HG02885 (cell line): ENCODE data around the gene CAMK2D.
A peak's percentile ranks its signal among the peaks of the same experiment; 100 is the strongest.

ENCODE experiments used
- ATAC-seq: cut with Tn5 transposase; IDR thresholded peaks from one replicate; pipeline ENCODE4 v1.9.1; 2021; ENCODE audit warnings: mild to moderate bottlenecking; ENCODE audit not compliant: unreplicated experiment, poor library complexity

The CAMK2D gene

GRCh38 chr4:113616443-113616842 is 145.1 kb downstream of the CAMK2D start:
- no peak for ATAC-seq

- ATAC-seq = no peak
These were observed 147.1 kb downstream of the CAMK2D start for GRCh38 chr4:113614414-113614813.

DNA sequence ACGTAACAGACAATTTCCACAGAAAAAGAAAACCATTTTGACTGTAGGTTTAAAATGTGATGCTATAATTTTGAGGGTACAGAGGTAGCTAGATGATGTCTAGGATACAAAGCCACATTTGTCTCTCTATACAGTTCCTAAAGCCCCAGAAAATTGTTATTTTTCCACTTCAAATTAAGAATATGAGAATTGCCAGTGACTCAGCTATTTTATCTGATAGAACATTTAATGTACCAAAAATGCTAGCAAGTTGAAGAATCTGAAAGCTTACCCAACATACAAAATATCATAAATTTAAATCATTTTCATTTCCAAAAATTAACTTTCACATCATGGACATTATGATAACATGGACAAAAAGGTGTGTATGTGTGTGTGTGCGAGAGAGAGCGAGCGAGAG is 148.0 kb downstream of the CAMK2D start:
- no peak for ATAC-seq

GRCh38 chr4:113610537-113610936 is 151.0 kb downstream of the CAMK2D start:
- no peak for ATAC-seq

GRCh38 chr4:113607998-113608397 is 153.5 kb downstream of the CAMK2D start:
- peak; percentile 90 for ATAC-seq

DNA sequence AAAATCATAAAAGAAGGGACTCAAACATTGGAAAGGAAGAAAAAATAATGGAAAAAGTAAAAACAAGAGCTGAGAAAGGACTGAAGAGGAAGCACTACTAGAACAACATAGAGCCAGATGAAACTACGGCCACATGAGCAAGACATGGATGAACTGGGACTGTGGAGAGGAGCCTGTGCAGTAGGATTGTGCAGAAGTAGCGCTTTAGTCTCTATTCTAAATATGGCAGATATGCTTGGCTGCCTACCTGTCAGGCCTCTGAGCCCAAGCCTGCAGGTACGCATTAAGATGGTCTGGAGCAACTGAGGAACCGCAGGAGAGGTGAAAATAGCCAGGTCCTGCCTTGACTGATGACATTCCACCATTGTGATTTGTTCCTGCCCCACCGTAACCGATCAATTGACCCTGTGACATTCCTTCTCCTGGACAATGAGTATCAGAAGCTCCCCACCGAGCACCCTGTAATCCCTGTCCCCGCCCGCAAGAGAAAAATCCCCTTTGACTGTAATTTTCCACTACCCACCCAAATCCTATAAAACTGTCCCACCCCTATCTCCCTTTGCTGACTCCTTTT is 154.3 kb downstream of the CAMK2D start:
- ATAC-seq = no peak

DNA sequence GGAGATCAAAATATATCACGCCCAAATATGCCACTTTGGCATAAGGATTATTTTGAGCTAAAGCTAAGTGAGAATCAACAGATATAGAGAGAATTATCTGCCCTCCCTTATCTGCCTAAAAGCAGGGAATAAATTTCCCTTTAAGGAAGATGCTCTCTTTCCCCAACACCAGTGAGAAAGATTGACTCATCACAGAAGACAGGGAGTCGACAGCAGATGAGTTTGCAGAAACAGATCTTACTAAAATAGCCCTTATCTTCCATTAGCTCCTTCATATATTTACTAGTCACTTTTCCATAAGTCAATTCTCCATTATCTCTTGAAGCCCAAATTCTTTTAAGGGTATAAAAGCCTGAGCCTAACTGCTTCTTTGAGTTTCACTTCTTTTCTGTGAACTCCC is 156.6 kb downstream of the CAMK2D start:
- ATAC-seq = no peak

DNA sequence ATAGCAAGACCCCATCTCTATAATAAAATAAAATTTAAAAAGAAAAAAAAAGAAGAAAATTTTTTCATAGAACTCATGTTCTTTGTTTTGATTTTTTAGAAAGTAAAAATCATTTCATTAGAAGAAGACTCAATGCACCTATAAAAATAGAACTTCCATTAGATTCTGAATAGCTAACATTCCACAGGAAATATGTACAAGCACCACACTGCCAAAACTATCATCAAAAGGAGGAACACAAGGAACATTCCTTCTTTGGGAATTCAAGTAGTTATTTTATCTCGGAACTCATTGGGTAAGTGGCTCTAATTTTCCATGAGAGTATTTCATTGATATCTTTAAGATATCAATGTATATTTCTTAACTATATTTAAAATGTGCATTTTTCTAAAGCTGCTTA is 157.6 kb downstream of the CAMK2D start:
- no peak for ATAC-seq

GRCh38 chr4:113602646-113603228 is 158.8 kb downstream of the CAMK2D start:
- ATAC-seq = no peak

GRCh38 chr4:113601636-113602035 is 159.9 kb downstream of the CAMK2D start:
- no peak for ATAC-seq

DNA sequence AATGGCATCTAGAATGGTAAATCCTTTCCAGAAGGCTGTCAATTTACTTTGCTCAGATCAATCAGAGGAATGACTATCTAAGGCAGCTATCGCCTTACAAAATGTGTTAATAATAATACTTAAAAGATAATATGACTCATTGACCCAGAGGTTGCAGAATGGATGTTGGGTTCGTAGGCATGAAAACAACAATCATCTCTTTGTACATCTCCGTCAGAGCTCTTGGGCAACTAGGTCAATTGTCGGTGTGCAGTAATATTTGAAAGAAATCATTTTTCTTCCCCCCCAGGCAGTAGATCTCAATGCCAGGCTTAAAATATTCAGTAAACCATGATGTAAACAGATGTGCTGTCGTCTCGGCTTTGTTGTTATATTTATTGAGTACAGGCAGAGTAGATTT is 165.1 kb downstream of the CAMK2D start:
- ATAC-seq = no peak

GRCh38 chr4:113594231-113594556 is 167.3 kb downstream of the CAMK2D start:
- no peak for ATAC-seq

GRCh38 chr4:113593400-113594230 is 167.9 kb downstream of the CAMK2D start:
- peak; percentile 78 for ATAC-seq

DNA sequence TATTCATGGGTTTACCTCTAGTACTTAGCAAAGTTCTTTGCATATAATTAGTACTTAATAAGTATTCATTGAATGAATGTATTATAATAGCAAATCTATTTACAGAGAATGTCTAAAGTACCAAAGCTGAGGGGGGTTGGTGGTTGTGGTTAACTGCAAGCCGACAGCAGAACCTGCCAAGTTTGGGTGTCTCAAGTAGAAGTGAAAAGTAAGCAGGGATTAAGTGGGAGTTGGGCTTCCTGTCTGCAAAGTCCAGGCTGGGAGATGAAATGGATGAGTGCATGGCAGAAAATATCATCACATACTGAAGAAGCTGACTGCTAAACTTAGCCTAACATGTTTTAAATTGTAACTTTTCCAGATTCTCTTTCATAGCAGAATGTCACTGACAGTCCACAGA is 169.6 kb downstream of the CAMK2D start:
- no peak for ATAC-seq

DNA sequence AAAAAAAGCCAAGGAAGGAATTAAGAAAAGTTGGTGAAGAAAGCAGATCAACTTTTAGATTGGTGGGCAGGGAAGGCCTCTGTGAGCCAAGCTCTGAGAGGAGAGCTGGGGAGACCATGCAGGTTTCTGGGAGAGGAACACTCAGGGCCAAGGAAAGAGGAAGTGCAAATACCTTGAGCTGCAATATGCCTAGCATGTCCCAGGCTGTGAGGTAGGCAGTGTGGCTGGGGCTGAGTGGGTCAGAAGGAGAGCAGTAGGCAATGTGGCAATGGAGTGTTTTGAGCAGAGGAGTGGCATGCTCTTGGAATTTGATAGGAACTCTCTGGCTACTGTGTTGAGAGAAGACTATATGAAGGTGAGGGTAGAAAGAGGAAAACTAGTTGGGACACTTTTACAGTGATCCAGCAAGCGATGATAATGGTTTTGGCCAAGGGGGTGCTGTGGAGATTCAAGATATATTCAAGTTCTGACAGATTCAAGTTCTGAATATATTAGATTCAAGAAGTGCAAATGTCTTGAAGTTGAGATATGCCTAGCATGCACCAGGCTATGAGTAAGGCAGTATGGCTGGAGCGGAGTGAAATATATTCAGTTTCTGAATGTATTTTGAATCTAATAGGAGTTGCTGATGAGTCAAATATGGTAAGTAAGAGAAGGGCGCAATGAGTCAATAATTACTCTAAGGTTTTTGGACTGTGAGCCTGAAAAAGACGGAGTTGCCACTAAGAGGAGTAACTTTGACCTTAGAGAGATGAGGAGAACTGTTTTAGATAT is 172.5 kb downstream of the CAMK2D start:
- peak; percentile 66 for ATAC-seq

DNA sequence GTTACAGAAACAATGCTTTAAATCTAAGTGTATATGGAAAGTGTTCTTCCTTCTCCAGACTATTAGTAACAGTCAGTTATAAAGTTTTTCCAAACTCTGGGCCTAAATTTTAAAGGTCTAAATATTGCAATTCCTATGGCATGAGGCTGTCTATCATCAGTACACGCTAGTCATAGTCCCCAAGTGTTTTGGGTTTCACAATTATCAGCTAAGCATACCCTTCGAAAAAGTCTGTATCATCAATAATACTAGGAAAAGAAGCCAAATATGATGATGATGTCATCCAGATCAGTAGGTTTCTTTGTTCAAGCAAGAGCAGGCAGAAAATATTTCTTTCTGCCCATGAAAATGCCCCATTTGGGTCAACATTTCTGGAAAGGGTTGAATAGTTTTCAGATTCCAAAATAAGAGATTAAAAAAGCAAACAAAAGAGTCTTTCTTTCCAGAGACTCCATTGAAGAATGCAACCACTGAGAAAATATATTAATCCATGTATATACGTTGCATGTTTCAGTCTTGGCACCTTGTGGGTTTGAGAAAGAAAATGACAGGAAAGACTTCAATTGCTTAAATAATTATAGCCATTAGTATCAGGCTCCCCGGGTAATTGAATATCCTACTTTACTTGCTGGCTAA is 173.8 kb downstream of the CAMK2D start:
- no peak for ATAC-seq

- no peak for ATAC-seq
These were observed 174.4 kb downstream of the CAMK2D start for GRCh38 chr4:113587156-113587555.

DNA sequence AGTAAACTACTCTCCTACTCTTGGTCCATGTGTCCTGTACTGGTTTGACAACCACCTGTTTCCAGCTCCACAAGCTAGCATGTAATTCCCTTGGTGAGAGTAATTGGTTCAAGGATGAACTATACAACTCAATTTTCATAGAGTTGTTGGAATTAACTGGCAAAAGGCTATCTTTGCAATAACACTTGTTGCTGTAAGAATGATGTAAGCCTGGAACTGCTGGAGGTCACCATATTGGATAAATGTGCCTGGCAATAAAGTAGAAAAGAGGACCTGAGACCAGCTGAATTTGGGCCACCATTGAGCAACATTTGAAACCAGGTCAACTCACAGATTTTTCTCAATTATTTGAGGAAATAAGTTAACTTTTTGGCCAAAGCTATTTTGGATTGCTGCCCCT is 175.5 kb downstream of the CAMK2D start:
- ATAC-seq = no peak

DNA sequence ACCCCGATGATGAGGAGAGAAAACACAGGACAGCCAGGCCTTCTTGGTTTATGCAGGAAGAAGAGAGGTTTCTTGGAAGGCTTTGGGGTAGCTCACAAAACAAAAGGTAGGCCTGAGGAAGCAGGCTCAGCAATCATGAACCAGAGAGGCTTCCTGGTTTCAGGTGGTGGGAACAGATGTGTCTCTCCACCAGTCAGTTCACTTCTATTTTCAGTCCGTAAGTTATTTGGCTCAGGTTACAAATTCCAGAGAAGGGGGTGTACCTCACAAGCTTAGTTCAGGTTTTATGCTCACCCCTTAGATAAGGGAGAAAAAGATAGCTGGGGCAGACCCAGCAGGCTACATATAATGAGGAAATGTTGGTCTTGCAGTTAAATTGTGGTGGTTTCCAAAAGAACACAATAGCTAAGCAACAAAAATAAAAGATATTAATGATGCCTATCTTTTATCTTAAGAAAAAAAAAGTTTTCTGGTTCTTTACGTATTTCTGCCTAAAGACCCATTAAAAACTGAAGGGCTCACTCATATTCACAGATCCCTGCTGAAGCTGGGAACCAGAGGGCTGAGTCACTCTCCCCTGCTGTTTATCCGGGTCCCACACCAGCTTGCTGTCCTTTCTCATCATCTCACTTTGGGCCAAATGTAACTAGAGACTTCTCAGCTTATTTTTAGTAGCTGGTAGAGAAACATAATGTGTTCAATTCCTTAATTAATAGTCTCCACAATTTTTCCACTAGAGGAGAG is 177.0 kb downstream of the CAMK2D start:
- ATAC-seq = no peak

DNA sequence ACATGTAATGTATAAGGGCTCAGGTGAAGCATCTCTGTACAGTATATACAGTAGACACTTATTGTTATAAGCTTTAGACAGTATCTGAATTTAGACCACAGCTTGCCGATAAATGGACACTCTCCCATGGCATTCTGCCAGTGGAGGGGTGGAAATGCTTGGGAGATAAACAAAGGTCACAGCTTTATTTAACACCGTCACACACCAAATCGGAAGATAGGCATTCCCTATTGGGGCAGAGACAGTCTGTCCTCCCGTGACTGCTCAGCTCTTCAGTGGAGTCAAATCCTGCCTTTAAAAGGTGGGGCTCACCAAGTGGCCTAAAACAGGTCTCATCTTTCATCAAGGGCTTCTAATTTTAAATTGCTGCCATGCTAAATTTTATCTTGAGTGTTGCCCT is 178.8 kb downstream of the CAMK2D start:
- no peak for ATAC-seq
